OCI-LY1 (cell line): ENCODE results near the gene SEMA3C.

Source experiments
- H2AFZ ChIP-seq: fragments of 200-600 bp; sonication (generic), shearing (Covaris generic); 2 replicates; pipeline ENCODE4 v1.6.0; 2014; ENCODE audit warnings: antibody characterized with exemption, mild to moderate bottlenecking, low read length
- H3F3A ChIP-seq: fragments of 200-600 bp; sonication (generic), shearing (Covaris generic); 2 replicates; pipeline ENCODE4 v1.6.0; 2014; ENCODE audit warnings: mild to moderate bottlenecking, antibody characterized with exemption, low read length, moderate library complexity; ENCODE audit not compliant: insufficient read depth
- H3K27ac ChIP-seq: fragments of 200-600 bp; sonication (generic); 2 replicates; pipeline ENCODE4 v1.5.1; 2014; ENCODE audit warnings: low read length, mixed run types, mild to moderate bottlenecking, low read depth; ENCODE audit not compliant: poor library complexity, severe bottlenecking
- H3K27me3 ChIP-seq: fragments of 200-600 bp; sonication (generic); 2 replicates; pipeline ENCODE4 v1.6.0; 2014; ENCODE audit warnings: antibody characterized with exemption, mild to moderate bottlenecking, low read length, moderate library complexity; ENCODE audit not compliant: insufficient read depth
- H3K36me3 ChIP-seq: fragments of 200-600 bp; sonication (generic); 2 replicates; pipeline ENCODE4 v1.6.1; 2014; ENCODE audit warnings: mild to moderate bottlenecking, antibody characterized with exemption, low read length, moderate library complexity, mixed read lengths; ENCODE audit not compliant: insufficient read depth
- H3K4me1 ChIP-seq: fragments of 200-600 bp; sonication (generic); 2 replicates; pipeline ENCODE4 v1.5.1; 2014; ENCODE audit warnings: mild to moderate bottlenecking, low read length, moderate library complexity; ENCODE audit not compliant: insufficient read depth, severe bottlenecking
- H3K4me2 ChIP-seq: fragments of 200-600 bp; sonication (generic), shearing (Covaris generic); 2 replicates; pipeline ENCODE4 v1.6.1; 2014; ENCODE audit warnings: low read length
- H3K4me3 ChIP-seq: fragments of 200-600 bp; sonication (generic); 2 replicates; pipeline ENCODE4 v1.5.1; 2014; ENCODE audit warnings: low read length, low read depth, mild to moderate bottlenecking, mixed read lengths; ENCODE audit not compliant: poor library complexity, severe bottlenecking
- H3K79me2 ChIP-seq: fragments of 200-600 bp; shearing (Covaris generic); 2 replicates; pipeline ENCODE4 v1.6.1; 2016; ENCODE audit warnings: mixed run types, low read length, mixed read lengths; ENCODE audit not compliant: insufficient read depth
- H3K9ac ChIP-seq: fragments of 200-600 bp; sonication (generic), shearing (Covaris generic); 2 replicates; pipeline ENCODE4 v1.6.1; 2014; ENCODE audit warnings: mild to moderate bottlenecking, low read length, mixed read lengths
- H3K9me2 ChIP-seq: fragments of 200-600 bp; sonication (generic), shearing (Covaris generic); 2 replicates; pipeline ENCODE4 v1.6.1; 2014; ENCODE audit warnings: low read depth, mild to moderate bottlenecking, low read length, mixed read lengths
- H3K9me3 ChIP-seq: fragments of 200-600 bp; shearing (Covaris generic); 2 replicates; pipeline ENCODE4 v1.6.1; 2014; ENCODE audit warnings: low read length, mixed read lengths
- H4K20me1 ChIP-seq: fragments of 200-600 bp; sonication (generic), shearing (Covaris generic); 2 replicates; pipeline ENCODE4 v1.6.0; 2016; ENCODE audit warnings: mild to moderate bottlenecking, low read length; ENCODE audit not compliant: insufficient read depth
- CTCF ChIP-seq: fragments of 200-600 bp; sonication (generic), shearing (Covaris generic); IDR thresholded peaks from 2 replicates; pipeline ENCODE4 v1.5.1; 2017; ENCODE audit warnings: mild to moderate bottlenecking, antibody characterized with exemption, low read length, moderate library complexity, mixed read lengths
- EZH2 ChIP-seq: fragments of 200-600 bp; sonication (generic), shearing (Covaris generic); IDR thresholded peaks from 2 replicates; pipeline ENCODE4 v1.8.0; 2017; ENCODE audit warnings: borderline replicate concordance, mixed run types, mild to moderate bottlenecking, antibody characterized with exemption, low read length, moderate library complexity, mixed read lengths

Gene SEMA3C

GRCh38 chr7:80841423-80841955 lies 77.4 kb downstream of the SEMA3C start:
- Histone ChIP-seq H2AFZ (no peak overlapping the region), H3K4me3 (no peak overlapping the region), H3F3A (no peaks in the 10 kb centered on the region), H3K9ac (no peak overlapping the region), H3K4me2 (no peak overlapping the region), H4K20me1 (no peaks in the 10 kb centered on the region), H3K79me2 (no peaks in the 10 kb centered on the region), H3K9me3 (no peaks in the 10 kb centered on the region), H3K27ac (no peak overlapping the region), H3K4me1 (no peaks in the 10 kb centered on the region), H3K27me3 (no peaks in the 10 kb centered on the region), H3K36me3 (no peaks in the 10 kb centered on the region), H3K9me2 (no peaks in the 10 kb centered on the region)
- TF ChIP-seq EZH2 = no peak
- TF ChIP-seq CTCF = no peak

GRCh38 chr7:80840681-80841080 lies 78.2 kb downstream of the SEMA3C start:
- Histone ChIP-seq H3K36me3 (no peaks in the 10 kb centered on the region), H3K4me2 (no peak overlapping the region), H3K9ac (no peak overlapping the region), H3K9me3 (no peaks in the 10 kb centered on the region), H3K27me3 (no peaks in the 10 kb centered on the region), H3K4me3 (no peak overlapping the region), H3K79me2 (no peaks in the 10 kb centered on the region), H3K4me1 (no peaks in the 10 kb centered on the region), H4K20me1 (no peaks in the 10 kb centered on the region), H2AFZ (no peak overlapping the region), H3F3A (no peaks in the 10 kb centered on the region), H3K9me2 (no peaks in the 10 kb centered on the region), H3K27ac (no peak overlapping the region)
- TF ChIP-seq CTCF = no peak
- TF ChIP-seq EZH2 = no peak

GRCh38 chr7:80839855-80840254 lies 79.0 kb downstream of the SEMA3C start:
- Histone ChIP-seq H3K4me1 (no peaks in the 10 kb centered on the region), H3K79me2 (no peaks in the 10 kb centered on the region)

GRCh38 chr7:80838643-80839042 lies 80.2 kb downstream of the SEMA3C start:
- H3K4me1 ChIP-seq = no peaks in the 10 kb centered on the region
- H3K4me3 ChIP-seq = no peak overlapping the region
- H3F3A ChIP-seq = no peaks in the 10 kb centered on the region
- H3K9me2 ChIP-seq = no peaks in the 10 kb centered on the region
- no peak overlapping the region for H2AFZ ChIP-seq
- H4K20me1 ChIP-seq = no peaks in the 10 kb centered on the region
- H3K27me3 ChIP-seq = no peaks in the 10 kb centered on the region
- H3K4me2 ChIP-seq = no peak overlapping the region
- H3K9me3 ChIP-seq = no peaks in the 10 kb centered on the region
- TF ChIP-seq CTCF = no peak
- TF ChIP-seq EZH2 = no peak
- H3K27ac ChIP-seq = no peak overlapping the region
- H3K79me2 ChIP-seq = no peaks in the 10 kb centered on the region
- H3K9ac ChIP-seq = no peak overlapping the region
- no peaks in the 10 kb centered on the region for H3K36me3 ChIP-seq

More at GRCh38 chr7:80839855-80840254, 79.0 kb downstream of the SEMA3C start:
- Histone ChIP-seq H3K9me2 (no peaks in the 10 kb centered on the region), H4K20me1 (no peaks in the 10 kb centered on the region), H3K27ac (no peak overlapping the region), H3F3A (no peaks in the 10 kb centered on the region), H3K4me2 (no peak overlapping the region), H3K36me3 (no peaks in the 10 kb centered on the region), H3K9me3 (no peaks in the 10 kb centered on the region), H3K9ac (no peak overlapping the region), H3K27me3 (no peaks in the 10 kb centered on the region), H2AFZ (no peak overlapping the region), H3K4me3 (no peak overlapping the region)
- no peak for TF ChIP-seq EZH2
